K562 (cell line): ENCODE data around the gene RNF44. TPM values are rescaled to one million over a fixed set of nuclear protein-coding genes. Genes with fewer than 3 reads are reported as not detected.
A peak's percentile ranks its signal among the peaks of the same experiment; 100 is the strongest.

Source experiments
- ATF1 ChIP-seq, 2 experiments: fragments of 450-650 bp in 1 of 2; IDR thresholded peaks; 2 replicates each; pipeline ENCODE4 v1.6.1; 2016; ENCODE audit warnings: missing compliant biosample characterization in 1 of 2, missing genetic modification characterization in 1 of 2
- ATF3 ChIP-seq, 2 experiments: fragments of 450-650 bp in 1 of 2; sonication (generic) in 1 of 2; formaldehyde crosslinking in 1 of 2; IDR thresholded peaks in 1 of 2; conservative IDR thresholded peaks in 1 of 2; 2 replicates each; pipeline versions ENCODE4 v1.6.1 to v1.8.1; 2016 to 2023; ENCODE audit warnings: mild to moderate bottlenecking in 2 of 2, moderate library complexity in 2 of 2, inconsistent platforms in 1 of 2, missing genetic modification reagents in 1 of 2
- CTBP1 ChIP-seq: fragments of 450-650 bp; IDR thresholded peaks from 2 replicates; pipeline ENCODE4 v1.6.1; 2016; ENCODE audit warnings: borderline replicate concordance
- HDAC1 ChIP-seq, 2 experiments: fragments of 450-650 bp; IDR thresholded peaks; 2 replicates each; pipeline ENCODE4 v1.6.1; 2016 to 2017; ENCODE audit warnings: inconsistent platforms in 1 of 2, mild to moderate bottlenecking in 1 of 2, moderate library complexity in 1 of 2
- KDM5B ChIP-seq: fragments of 200-600 bp; sonication (generic); IDR thresholded peaks from 2 replicates; pipeline ENCODE4 v1.6.1; 2012; ENCODE audit warnings: low read depth, mild to moderate bottlenecking, moderate library complexity, low read length, control low read depth, inconsistent platforms; ENCODE audit not compliant: insufficient replicate concordance
- MAZ ChIP-seq, 2 experiments: fragments of 450-650 bp in 1 of 2; sonication (generic) in 1 of 2; formaldehyde crosslinking; IDR thresholded peaks in 1 of 2; conservative IDR thresholded peaks in 1 of 2; 2 replicates each; pipeline versions ENCODE4 v1.4.0 to v1.5.0; 2020; ENCODE audit warnings: mild to moderate bottlenecking in 1 of 2, missing genetic modification reagents in 1 of 2
- MEIS2 ChIP-seq: fragments of 450-650 bp; IDR thresholded peaks from 2 replicates; pipeline ENCODE4 v1.6.1; 2014; ENCODE audit warnings: mild to moderate bottlenecking; ENCODE audit not compliant: partially characterized antibody
- PRDM10 ChIP-seq: fragments of 450-650 bp; IDR thresholded peaks from 2 replicates; pipeline ENCODE4 v1.6.1; 2018; ENCODE audit not compliant: partially characterized antibody
- SNIP1 ChIP-seq: fragments of 450-650 bp; IDR thresholded peaks from 2 replicates; pipeline ENCODE4 v1.7.1; 2017; ENCODE audit warnings: low read depth, mild to moderate bottlenecking
- SNRNP70 ChIP-seq: fragments of 200-400 bp; formaldehyde crosslinking; optimal IDR thresholded peaks from 2 replicates; pipeline ENCODE3; 2017; ENCODE audit warnings: low read depth, low read length
- TCF3 ChIP-seq: sonication (generic); formaldehyde crosslinking; IDR thresholded peaks from 2 replicates; pipeline ENCODE4 v1.4.0; 2020; ENCODE audit warnings: mild to moderate bottlenecking, missing genetic modification reagents
- ZBTB7A ChIP-seq: IDR thresholded peaks from 2 replicates; pipeline ENCODE4 v1.6.1; 2011; ENCODE audit warnings: low read depth, mild to moderate bottlenecking, low read length, moderate library complexity, borderline replicate concordance; ENCODE audit not compliant: control insufficient read depth
- ZBTB9 ChIP-seq: fragments of 450-650 bp; formaldehyde crosslinking; IDR thresholded peaks from 2 replicates; pipeline ENCODE4 v1.4.0; 2020; ENCODE audit warnings: mild to moderate bottlenecking, moderate library complexity
- ZNF699 ChIP-seq: fragments of 250-450 bp; sonication (Bioruptor Pico); IDR thresholded peaks from 2 replicates; pipeline ENCODE4 v1.8.0; 2021; ENCODE audit warnings: mild to moderate bottlenecking, moderate library complexity; ENCODE audit not compliant: insufficient replicate concordance
- polyA plus RNA-seq, 8 experiments: library from polyadenylated mRNA; depleted of rRNA in 4 of 8; stranded (reverse) in 5 of 8; unstranded in 3 of 8; fragments of >200 nt; fragmentation: Nextera tagmentation in 2 of 8; fragmentation: Illumina TruSeq in 1 of 8; extraction: Ambion mirVana in 2 of 8; extraction: Trizol in 1 of 8; gene quantifications; 2 replicates each; pipeline versions ENCODE4 v1.2.1 to v1.2.3, GENCODE V29; 2011 to 2014; ENCODE audit warnings: inconsistent platforms in 1 of 8, missing spikeins in 1 of 8
- total RNA-seq, 7 experiments: library from RNA; depleted of rRNA in 6 of 7; stranded (reverse); fragments of >200 nt in 6 of 7; fragmentation: Illumina TruSeq in 2 of 7; extraction: Trizol in 2 of 7; gene quantifications; 2 replicates each; pipeline versions ENCODE4 v1.2.1 to v1.2.3, GENCODE V29; 2011 to 2021; ENCODE audit warnings: low replicate concordance in 1 of 7
- TF ChIP-seq, protein P1 (sequence below): fragments of 450-650 bp; IDR thresholded peaks from 2 replicates; pipeline ENCODE4 v1.6.1; 2017; ENCODE audit warnings: antibody characterized with exemption
- TF ChIP-seq, protein P2 (sequence below): fragments of 250-450 bp; sonication (Bioruptor Pico); IDR thresholded peaks from 2 replicates; pipeline ENCODE4 v1.5.0; 2020; ENCODE audit warnings: mild to moderate bottlenecking

The RNF44 gene
- total and polyA plus RNA-seq, 9 of the 15 experiments (the other 6 are each of a cell fraction or from before 2014, with no cell fraction given) = 1.6 to 82.6 (median 7.4) TPM

DNA sequence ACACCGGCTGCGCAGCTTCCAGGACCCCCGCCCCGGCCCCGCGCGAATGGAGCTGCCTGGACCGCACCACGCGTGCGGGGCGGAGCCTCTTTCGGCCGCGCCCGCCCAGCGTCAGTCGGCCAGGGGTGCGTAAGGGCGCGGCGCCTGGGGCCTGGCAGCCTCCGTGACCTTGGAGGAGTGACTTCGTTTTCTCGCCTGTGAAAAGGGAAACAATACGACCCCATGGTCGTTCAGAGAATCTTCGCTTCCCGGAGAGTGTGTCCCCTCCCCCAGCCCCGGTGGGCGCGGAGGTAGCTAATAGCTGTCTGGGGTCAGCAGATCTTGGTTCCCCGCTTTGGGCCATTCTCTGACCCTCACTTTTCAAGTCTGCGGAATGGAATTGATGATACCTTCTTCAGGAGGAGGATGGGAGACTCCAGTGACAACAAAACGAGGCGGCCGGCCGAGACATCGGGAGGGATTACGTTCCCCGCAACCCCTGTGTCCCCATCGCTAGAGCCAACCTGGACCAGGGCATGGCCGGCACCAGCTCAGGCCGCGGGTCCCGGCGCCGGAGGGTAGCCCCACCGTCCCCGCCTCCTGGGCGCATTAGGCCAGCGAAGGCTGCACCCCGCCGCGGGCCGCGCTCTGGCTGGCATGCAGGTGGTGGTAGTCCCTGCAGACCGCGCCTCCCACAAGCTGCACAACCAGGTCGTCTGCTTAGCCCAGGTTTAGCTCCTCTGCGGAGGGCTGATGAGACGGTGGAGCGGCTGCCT is 6.4 kb upstream of the RNF44 start (continued):
- TF ChIP-seq MEIS2 = peak; percentile 4
- TF ChIP-seq, protein P1, sequence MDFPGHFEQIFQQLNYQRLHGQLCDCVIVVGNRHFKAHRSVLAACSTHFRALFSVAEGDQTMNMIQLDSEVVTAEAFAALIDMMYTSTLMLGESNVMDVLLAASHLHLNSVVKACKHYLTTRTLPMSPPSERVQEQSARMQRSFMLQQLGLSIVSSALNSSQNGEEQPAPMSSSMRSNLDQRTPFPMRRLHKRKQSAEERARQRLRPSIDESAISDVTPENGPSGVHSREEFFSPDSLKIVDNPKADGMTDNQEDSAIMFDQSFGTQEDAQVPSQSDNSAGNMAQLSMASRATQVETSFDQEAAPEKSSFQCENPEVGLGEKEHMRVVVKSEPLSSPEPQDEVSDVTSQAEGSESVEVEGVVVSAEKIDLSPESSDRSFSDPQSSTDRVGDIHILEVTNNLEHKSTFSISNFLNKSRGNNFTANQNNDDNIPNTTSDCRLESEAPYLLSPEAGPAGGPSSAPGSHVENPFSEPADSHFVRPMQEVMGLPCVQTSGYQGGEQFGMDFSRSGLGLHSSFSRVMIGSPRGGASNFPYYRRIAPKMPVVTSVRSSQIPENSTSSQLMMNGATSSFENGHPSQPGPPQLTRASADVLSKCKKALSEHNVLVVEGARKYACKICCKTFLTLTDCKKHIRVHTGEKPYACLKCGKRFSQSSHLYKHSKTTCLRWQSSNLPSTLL = no peak
- peak; percentile 73 for TF ChIP-seq PRDM10
- TF ChIP-seq SNIP1 = no peak
- TF ChIP-seq CTBP1 = peak; percentile 86
- TF ChIP-seq ZBTB9 (CRISPR knock-in tag) = no peak
- TF ChIP-seq, protein P2, sequence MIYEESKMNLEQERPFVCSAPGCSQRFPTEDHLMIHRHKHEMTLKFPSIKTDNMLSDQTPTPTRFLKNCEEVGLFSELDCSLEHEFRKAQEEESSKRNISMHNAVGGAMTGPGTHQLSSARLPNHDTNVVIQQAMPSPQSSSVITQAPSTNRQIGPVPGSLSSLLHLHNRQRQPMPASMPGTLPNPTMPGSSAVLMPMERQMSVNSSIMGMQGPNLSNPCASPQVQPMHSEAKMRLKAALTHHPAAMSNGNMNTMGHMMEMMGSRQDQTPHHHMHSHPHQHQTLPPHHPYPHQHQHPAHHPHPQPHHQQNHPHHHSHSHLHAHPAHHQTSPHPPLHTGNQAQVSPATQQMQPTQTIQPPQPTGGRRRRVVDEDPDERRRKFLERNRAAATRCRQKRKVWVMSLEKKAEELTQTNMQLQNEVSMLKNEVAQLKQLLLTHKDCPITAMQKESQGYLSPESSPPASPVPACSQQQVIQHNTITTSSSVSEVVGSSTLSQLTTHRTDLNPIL (CRISPR knock-in tag) = no peak
- no peak; a peak in 1 of 4 replicates for TF ChIP-seq HDAC1 (IDR thresholded peaks at IDR 0.05)
- no peak for TF ChIP-seq ATF1 (CRISPR knock-in tag; IDR thresholded peaks at IDR 0.05)
- peak; percentile 68 for TF ChIP-seq ATF1 (tag; IDR thresholded peaks at IDR 0.05)
- peak; percentile 78; the same call in 1 of the 2 replicates for TF ChIP-seq ZBTB7A
- TF ChIP-seq KDM5B = peak; percentile 83
- peak in 1 of 2 experiments; percentile 10; a peak in 1 of 4 replicates for TF ChIP-seq MAZ (CRISPR knock-in tag; conservative IDR thresholded peaks at IDR 0.05 in 1 of 2, IDR thresholded peaks at IDR 0.05 in 1 of 2)
- no peak for TF ChIP-seq ZNF699 (CRISPR knock-in tag)
- TF ChIP-seq ATF3 (IDR thresholded peaks at IDR 0.05) = no peak
- TF ChIP-seq ATF3 (CRISPR knock-in tag; conservative IDR thresholded peaks at IDR 0.05) = no peak
- TF ChIP-seq SNRNP70 = no peak
- 0 out of 2 replicates have a peak, but pooled peaks have one; percentile 18 for TF ChIP-seq TCF3 (CRISPR knock-in tag)
